HG02588 (cell line): ENCODE results near the gene CDPF1.
A peak's percentile ranks its signal among the peaks of the same experiment; 100 is the strongest.

Experiments
- ATAC-seq: cut with Tn5 transposase; IDR thresholded peaks from one replicate; pipeline ENCODE4 v1.9.1; 2021; ENCODE audit warnings: mild to moderate bottlenecking, moderate library complexity; ENCODE audit not compliant: unreplicated experiment

Gene CDPF1

GRCh38 chr22:46259374-46259773 is 9.3 kb upstream of the CDPF1 start:
- no peak for ATAC-seq

GRCh38 chr22:46256358-46256958 is 6.4 kb upstream of the CDPF1 start:
- no peak for ATAC-seq

- no peak for ATAC-seq
Observed at GRCh38 chr22:46251816-46252380, 1.8 kb upstream of the CDPF1 start.

GRCh38 chr22:46251266-46251665 is 1.2 kb upstream of the CDPF1 start:
- no peak for ATAC-seq

- peak; percentile 15 for ATAC-seq
Observed at GRCh38 chr22:46250783-46251125, 661 bp upstream of the CDPF1 start.

- no peak for ATAC-seq
Observed at GRCh38 chr22:46247443-46247975, 2.6 kb downstream of the CDPF1 start.

- no peak for ATAC-seq
Observed at GRCh38 chr22:46246178-46246577, 3.9 kb downstream of the CDPF1 start.

- no peak for ATAC-seq
Observed at GRCh38 chr22:46245511-46245910, 4.6 kb downstream of the CDPF1 start.

GRCh38 chr22:46244771-46245170 is 5.3 kb downstream of the CDPF1 start:
- no peak for ATAC-seq

- no peak for ATAC-seq
Observed at GRCh38 chr22:46242076-46242475, 8.0 kb downstream of the CDPF1 start.

- ATAC-seq = no peak
Observed at GRCh38 chr22:46241396-46242007, 8.6 kb downstream of the CDPF1 start.

GRCh38 chr22:46240907-46241306 is 9.2 kb downstream of the CDPF1 start:
- ATAC-seq = no peak

- ATAC-seq = no peak
Observed at GRCh38 chr22:46240506-46240905, 9.6 kb downstream of the CDPF1 start.

GRCh38 chr22:46240073-46240472 is 10.0 kb downstream of the CDPF1 start:
- no peak for ATAC-seq

GRCh38 chr22:46239261-46240048 is 10.6 kb downstream of the CDPF1 start:
- no peak for ATAC-seq

- no peak for ATAC-seq
Observed at GRCh38 chr22:46238541-46238940, 11.6 kb downstream of the CDPF1 start.

GRCh38 chr22:46237453-46238124 is 12.5 kb downstream of the CDPF1 start:
- ATAC-seq = no peak

GRCh38 chr22:46234969-46235368 is 15.1 kb downstream of the CDPF1 start:
- ATAC-seq = no peak

- no peak for ATAC-seq
Observed at GRCh38 chr22:46233231-46233630, 16.9 kb downstream of the CDPF1 start.

- ATAC-seq = no peak
Observed at GRCh38 chr22:46230262-46230901, 19.7 kb downstream of the CDPF1 start.

- no peak for ATAC-seq
Observed at GRCh38 chr22:46229701-46230100, 20.4 kb downstream of the CDPF1 start.
